WTC11 (cell line): Measurements from ENCODE around the gene PDZRN3. TPM values are rescaled to one million over a fixed set of nuclear protein-coding genes. Genes with fewer than 3 reads are reported as not detected.

Experiments
- ATAC-seq: fragments of 200-7000 bp; cut with Tn5 transposase; 2 replicates; pipeline ENCODE4 v1.10.0; 2021; ENCODE audit warnings: mild to moderate bottlenecking, moderate library complexity
- CTCF ChIA-PET: fragments of 300-600 bp; sonication (Branson Sonifier 250); formaldehyde crosslinking; loops from one replicate; lab custom pipeline; 2021; ENCODE audit warnings: antibody characterized with exemption; lab: Charles Lee
- POLR2A ChIA-PET: fragments of 350-600 bp; sonication (Branson Sonifier 250); formaldehyde crosslinking; loops from one replicate; lab custom pipeline; 2021; ENCODE audit warnings: antibody characterized with exemption; lab: Charles Lee
- DNase-seq: peaks from one replicate; pipeline ENCODE4 v3.0.0; 2021; ENCODE audit warnings: low spot score
- H3K27ac Mint-ChIP-seq: 2 replicates; pipeline ENCODE4 v1.8.0; 2021; ENCODE audit warnings: mixed read lengths
- H3K27me3 Mint-ChIP-seq: 2 replicates; pipeline ENCODE4 v1.8.0; 2021; ENCODE audit warnings: low read depth, mild to moderate bottlenecking, moderate library complexity, mixed read lengths
- H3K36me3 Mint-ChIP-seq: 2 replicates; pipeline ENCODE4 v1.8.0; 2021; ENCODE audit warnings: mixed read lengths
- H3K4me1 Mint-ChIP-seq: 2 replicates; pipeline ENCODE4 v1.8.0; 2022; ENCODE audit warnings: mixed read lengths
- H3K4me3 Mint-ChIP-seq: 2 replicates; pipeline ENCODE4 v1.8.0; 2021; ENCODE audit warnings: mild to moderate bottlenecking, moderate library complexity, mixed read lengths
- H3K9me3 Mint-ChIP-seq: 2 replicates; pipeline ENCODE4 v1.8.0; 2021; ENCODE audit warnings: mixed read lengths
- AFF4 ChIP-seq: sonication (generic); formaldehyde crosslinking; IDR thresholded peaks from 2 replicates; pipeline ENCODE4 v1.8.1; 2023; ENCODE audit warnings: mild to moderate bottlenecking, missing genetic modification reagents, borderline replicate concordance
- AR ChIP-seq: fragments of 250-450 bp; sonication (Bioruptor Pico); IDR thresholded peaks from 2 replicates; pipeline ENCODE4 v1.9.0; 2021; ENCODE audit warnings: mild to moderate bottlenecking
- CTCF ChIP-seq: fragments of 200-600 bp; IDR thresholded peaks from 2 replicates; pipeline ENCODE4 v1.8.0; 2022; ENCODE audit warnings: antibody characterized with exemption
- E2F5 ChIP-seq: sonication (generic); formaldehyde crosslinking; IDR thresholded peaks from 2 replicates; pipeline ENCODE4 v1.8.1; 2022; ENCODE audit warnings: mild to moderate bottlenecking, moderate library complexity, missing genetic modification reagents
- ETV6 ChIP-seq: sonication (generic); formaldehyde crosslinking; IDR thresholded peaks from 2 replicates; pipeline ENCODE4 v1.8.1; 2022; ENCODE audit warnings: mild to moderate bottlenecking, missing genetic modification reagents
- NFE2L1 ChIP-seq: sonication (generic); formaldehyde crosslinking; IDR thresholded peaks from 2 replicates; pipeline ENCODE4 v1.8.1; 2023; ENCODE audit warnings: missing genetic modification reagents
- NFYB ChIP-seq: sonication (generic); formaldehyde crosslinking; conservative IDR thresholded peaks from 2 replicates; pipeline ENCODE4 v1.8.0; 2022; ENCODE audit warnings: low read depth, missing genetic modification reagents
- NR3C1 ChIP-seq: sonication (generic); formaldehyde crosslinking; conservative IDR thresholded peaks from 2 replicates; pipeline ENCODE4 v1.8.1; 2023; ENCODE audit warnings: low read depth, mild to moderate bottlenecking, missing genetic modification reagents
- RORB ChIP-seq: fragments of 250-450 bp; sonication (Bioruptor Pico); IDR thresholded peaks from 2 replicates; pipeline ENCODE4 v1.9.0; 2021; ENCODE audit warnings: mild to moderate bottlenecking
- SMAD3 ChIP-seq: sonication (generic); formaldehyde crosslinking; IDR thresholded peaks from 2 replicates; pipeline ENCODE4 v1.8.0; 2022; ENCODE audit warnings: missing genetic modification reagents, mild to moderate bottlenecking, borderline replicate concordance
- STAT6 ChIP-seq: sonication (generic); formaldehyde crosslinking; conservative IDR thresholded peaks from 2 replicates; pipeline ENCODE4 v1.8.1; 2023; ENCODE audit warnings: mild to moderate bottlenecking, low read depth, missing genetic modification reagents, moderate library complexity
- TP53 ChIP-seq: sonication (generic); formaldehyde crosslinking; IDR thresholded peaks from 2 replicates; pipeline ENCODE4 v1.8.1; 2023; ENCODE audit warnings: mild to moderate bottlenecking, missing genetic modification reagents
- USF2 ChIP-seq: sonication (generic); formaldehyde crosslinking; IDR thresholded peaks from 2 replicates; pipeline ENCODE4 v1.8.1; 2023; ENCODE audit warnings: mild to moderate bottlenecking, missing genetic modification reagents, moderate library complexity
- ZNF232 ChIP-seq: sonication (generic); formaldehyde crosslinking; IDR thresholded peaks from 2 replicates; pipeline ENCODE4 v1.8.0; 2022; ENCODE audit warnings: mild to moderate bottlenecking, missing genetic modification reagents
- ZNF317 ChIP-seq: sonication (generic); formaldehyde crosslinking; IDR thresholded peaks from 2 replicates; pipeline ENCODE4 v1.8.1; 2023; ENCODE audit warnings: low read depth, mild to moderate bottlenecking, moderate library complexity, missing genetic modification reagents, borderline replicate concordance
- ZNF425 ChIP-seq: fragments of 250-450 bp; sonication (Bioruptor Pico); conservative IDR thresholded peaks from 2 replicates; pipeline ENCODE4 v1.9.0; 2021; ENCODE audit warnings: mild to moderate bottlenecking
- ZNF532 ChIP-seq: fragments of 250-450 bp; sonication (Bioruptor Pico); IDR thresholded peaks from 2 replicates; pipeline ENCODE4 v1.9.0; 2021; ENCODE audit warnings: mild to moderate bottlenecking, borderline replicate concordance
- total RNA-seq: library from RNA; stranded (reverse); gene quantifications from 3 replicates; pipeline ENCODE4 v1.2.3, GENCODE V29; 2021

Gene PDZRN3
- total RNA-seq, 1 experiment from 2014 or later: 9.5 TPM

GRCh38 chr3:73614419-73614818, 10.3 kb downstream of the PDZRN3 start (continued):
- no peak for TF ChIP-seq AR (CRISPR knock-in tag)
- no peak for TF ChIP-seq RORB (CRISPR knock-in tag)
- TF ChIP-seq ZNF232: no peak
- no peak for TF ChIP-seq NFE2L1
- TF ChIP-seq NFYB (CRISPR knock-in tag): no peak
- TF ChIP-seq ZNF532 (CRISPR knock-in tag): no peak
- TF ChIP-seq STAT6: no peak

- no peaks in the 10 kb centered on the region for H3K27me3 Mint-ChIP-seq
- DNase-seq: no peak
- H3K9me3 Mint-ChIP-seq: no peaks in the 10 kb centered on the region
- no peak for ATAC-seq
- H3K4me3 Mint-ChIP-seq: no peak overlapping the region
- no peaks in the 10 kb centered on the region for H3K36me3 Mint-ChIP-seq
- peaks cover 20% of the 10 kb centered on the region for H3K4me1 Mint-ChIP-seq
- no peak overlapping the region for H3K27ac Mint-ChIP-seq
- CTCF ChIA-PET: no interaction called here
- POLR2A ChIA-PET: no interaction called here
- no peak for TF ChIP-seq SMAD3 (CRISPR knock-in tag)
- no peak for TF ChIP-seq TP53
- TF ChIP-seq ZNF425 (CRISPR knock-in tag): no peak
- no peak for TF ChIP-seq NR3C1 (CRISPR knock-in tag)
- TF ChIP-seq ZNF317 (CRISPR knock-in tag): no peak
- no peak for TF ChIP-seq USF2 (CRISPR knock-in tag)
- no peak for TF ChIP-seq AFF4
- TF ChIP-seq ETV6: no peak
- TF ChIP-seq E2F5 (CRISPR knock-in tag): no peak
- TF ChIP-seq CTCF: no peak
These were observed 13.6 kb downstream of the PDZRN3 start for GRCh38 chr3:73611176-73611575.
